Measurements from ENCODE around the gene MTA1.

The MTA1 gene

GRCh38 chr14:105442125-105442524, 22.5 kb downstream of the MTA1 start:
- no peak for DNase-seq (ENCODE audit: low read depth, low spot score)

- DNase-seq (ENCODE audit: low read depth, low spot score), result no peak
Measured at GRCh38 chr14:105442834-105443233, 23.2 kb downstream of the MTA1 start.

GRCh38 chr14:105444859-105445258, 25.2 kb downstream of the MTA1 start:
- DNase-seq (ENCODE audit: low read depth, low spot score), result no peak

GRCh38 chr14:105445290-105445689, 25.7 kb downstream of the MTA1 start:
- no peak for DNase-seq (ENCODE audit: low read depth, low spot score)

- no peak for DNase-seq (ENCODE audit: low read depth, low spot score)
Measured at GRCh38 chr14:105445901-105446845, 26.5 kb downstream of the MTA1 start.

GRCh38 chr14:105446971-105447370, 27.3 kb downstream of the MTA1 start:
- DNase-seq (ENCODE audit: low read depth, low spot score), result no peak

- DNase-seq (ENCODE audit: low read depth, low spot score), result no peak
Measured at GRCh38 chr14:105447651-105448640, 28.3 kb downstream of the MTA1 start.

- DNase-seq (ENCODE audit: low read depth, low spot score), result peak; percentile 83
Measured at GRCh38 chr14:105448706-105449111, 29.1 kb downstream of the MTA1 start.

GRCh38 chr14:105449276-105450122, 29.9 kb downstream of the MTA1 start:
- no peak for DNase-seq (ENCODE audit: low read depth, low spot score)

GRCh38 chr14:105450123-105450505, 30.5 kb downstream of the MTA1 start:
- no peak for DNase-seq (ENCODE audit: low read depth, low spot score)

- DNase-seq (ENCODE audit: low read depth, low spot score), result no peak
Measured at GRCh38 chr14:105450864-105451720, 31.5 kb downstream of the MTA1 start.

- DNase-seq (ENCODE audit: low read depth, low spot score), result no peak
Measured at GRCh38 chr14:105452963-105453362, 33.3 kb downstream of the MTA1 start.

- DNase-seq (ENCODE audit: low read depth, low spot score), result no peak
Measured at GRCh38 chr14:105453847-105454246, 34.2 kb downstream of the MTA1 start.

GRCh38 chr14:105455086-105455640, 35.5 kb downstream of the MTA1 start:
- no peak for DNase-seq (ENCODE audit: low read depth, low spot score)

GRCh38 chr14:105455766-105456660, 36.4 kb downstream of the MTA1 start:
- no peak for DNase-seq (ENCODE audit: low read depth, low spot score)

- DNase-seq (ENCODE audit: low read depth, low spot score), result no peak
Measured at GRCh38 chr14:105456736-105457617, 37.4 kb downstream of the MTA1 start.

- no peak for DNase-seq (ENCODE audit: low read depth, low spot score)
Measured at GRCh38 chr14:105458010-105458409, 38.4 kb downstream of the MTA1 start.

- DNase-seq (ENCODE audit: low read depth, low spot score), result no peak
Measured at GRCh38 chr14:105458571-105458970, 38.9 kb downstream of the MTA1 start.
